Adrenal gland (tissue), 12 donors: Measurements from ENCODE around the gene PSMD2. TPM values are rescaled to one million over a fixed set of nuclear protein-coding genes. Genes with fewer than 3 reads are reported as not detected.

Experiments used
- DNase-seq, 7 donors: peaks; one replicate each; pipeline ENCODE4 v3.0.0-alpha.2; 2019 to 2020
- H3K27ac ChIP-seq, 5 donors: fragments of 200-600 bp; sonication (generic) in 4 of 5; 1 replicate in 3 of 5; 2 replicates in 2 of 5; pipeline versions ENCODE4 v1.5.1 to v1.8.0; 2016 to 2020; ENCODE audit warnings: mild to moderate bottlenecking in 1 of 5
- H3K27me3 ChIP-seq: fragments of 200-600 bp; 2 replicates; pipeline ENCODE4 v1.8.0; 2021
- H3K36me3 ChIP-seq, 2 donors: fragments of 200-600 bp; replicated peaks in 1 of 2; 1 replicate in 1 of 2; 2 replicates in 1 of 2; pipeline versions ENCODE4 v1.5.1 to v1.8.0; 2018 to 2022
- H3K4me1 ChIP-seq, 2 donors: fragments of 200-600 bp; replicated peaks in 1 of 2; 1 replicate in 1 of 2; 2 replicates in 1 of 2; pipeline versions ENCODE4 v1.5.1 to v1.8.0; 2018 to 2021
- H3K4me3 ChIP-seq, 4 donors: fragments of 200-600 bp; sonication (generic) in 3 of 4; one replicate each; pipeline ENCODE4 v1.5.1; 2016 to 2018
- H3K9me3 ChIP-seq, 3 donors: fragments of 200-600 bp; sonication (generic) in 1 of 3; replicated peaks in 1 of 3; 1 replicate in 2 of 3; 2 replicates in 1 of 3; pipeline versions ENCODE4 v1.5.1 to v1.8.0; 2016 to 2021
- POLR2A ChIP-seq, 2 donors: fragments of 450-650 bp; IDR thresholded peaks; one replicate each; pipeline ENCODE4 v1.6.1; 2017; ENCODE audit warnings: antibody characterized with exemption in 2 of 2, mild to moderate bottlenecking in 2 of 2, moderate library complexity in 1 of 2
- WGBS, 4 donors: extraction: QIAGEN DNeasy Blood & Tissue Kit in 2 of 4; methylation state at CpG; one replicate each; pipeline versions ENCODE4 v1.1.5 to v1.1.7; 2013 to 2017; 5-methylcytosine and 5-hydroxymethylcytosine counted together
- intact Hi-C, 2 donors: fragments of 100-400 bp; cut with DNase I; formaldehyde crosslinking; loops; one replicate each; pipeline versions ENCODE4 v1.14.1 to v1.15.0; 2022 to 2023
- polyA plus RNA-seq, 3 donors: library from polyadenylated mRNA; stranded (reverse); fragments of 200-250 nt in 2 of 3; fragments of 350-450 nt in 1 of 3; fragmentation: Illumina TruSeq in 1 of 3; extraction: RNeasy Lipid Tissue Mini Kit (QIAGEN cat#74804) in 1 of 3; gene quantifications; one replicate each; pipeline ENCODE4 v1.2.3, GENCODE V29; 2013 to 2014
- total RNA-seq, 9 donors: library from RNA; depleted of rRNA in 4 of 9; stranded (reverse); fragments of >200 nt in 4 of 9; fragments of 120-200 nt in 1 of 9; fragmentation: NEBNext Ultra II Directional in 1 of 9; extraction: Animal tissue kit (Norgen Biotek cat#: 25700) in 1 of 9; gene quantifications; one replicate each; pipeline versions ENCODE4 v1.1.0 to v1.2.4, GENCODE V29; 2013 to 2023
- TF ChIP-seq, protein P1 (sequence below), 6 experiments: fragments of 450-650 bp in 4 of 6; fragments of 200-600 bp in 2 of 6; sonication (generic) in 1 of 6; IDR thresholded peaks; 1 replicate in 5 of 6; 2 replicates in 1 of 6; pipeline versions ENCODE4 v1.5.1 to v1.8.0; 2016 to 2021; ENCODE audit warnings: antibody characterized with exemption in 6 of 6, mild to moderate bottlenecking in 2 of 6, moderate library complexity in 1 of 6
- donor health status: healthy with polysubstance abuse.
- donor health status: Bipolar disorder and iron deficiency.
- donor health status: DM: yes; HTN: yes; CAD: no.
- donor health status: DM: no; HTN: no; CAD: no.
- donor health status: DM: no; HTN: no; CAD: no.
- donor health status: DM: yes; HTN: yes; CAD: no.

The PSMD2 gene
- total and polyA plus RNA-seq, 12 donors = 65.1 to 412 (median 235) TPM

DNA sequence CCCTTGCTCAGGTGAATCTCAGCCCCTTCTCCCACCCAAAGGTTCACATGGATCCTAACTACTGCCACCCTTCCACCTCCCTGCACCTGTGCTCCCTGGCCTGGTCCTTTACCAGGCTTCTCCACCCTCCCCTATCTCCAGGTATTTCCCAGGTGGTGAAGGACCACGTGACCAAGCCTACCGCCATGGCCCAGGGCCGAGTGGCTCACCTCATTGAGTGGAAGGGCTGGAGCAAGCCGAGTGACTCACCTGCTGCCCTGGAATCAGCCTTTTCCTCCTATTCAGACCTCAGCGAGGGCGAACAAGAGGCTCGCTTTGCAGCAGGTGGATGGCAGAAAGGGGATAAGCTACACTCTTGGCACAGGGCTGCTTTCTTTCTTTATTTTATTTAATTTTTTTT lies 42.9 kb downstream of the PSMD2 start:
- Histone ChIP-seq H3K27me3 (no peaks in the 10 kb centered on the region), H3K36me3 (peaks cover 0 to 36% of the 10 kb centered on the region in 2 donors), H3K27ac (no peak overlapping the region), H3K4me3 (no peak overlapping the region), H3K9me3 (no peaks in the 10 kb centered on the region), H3K4me1 (peaks cover 12 to 29% of the 10 kb centered on the region in 2 donors)
- intact Hi-C loops = loop anchor here in 1 of 2 donors (5.0 kb wide), 1 partner anchor 35 kb away; no protein-coding TSS in a partner anchor
- no peak for TF ChIP-seq POLR2A (IDR thresholded peaks at IDR 0.05)
- TF ChIP-seq, protein P1, sequence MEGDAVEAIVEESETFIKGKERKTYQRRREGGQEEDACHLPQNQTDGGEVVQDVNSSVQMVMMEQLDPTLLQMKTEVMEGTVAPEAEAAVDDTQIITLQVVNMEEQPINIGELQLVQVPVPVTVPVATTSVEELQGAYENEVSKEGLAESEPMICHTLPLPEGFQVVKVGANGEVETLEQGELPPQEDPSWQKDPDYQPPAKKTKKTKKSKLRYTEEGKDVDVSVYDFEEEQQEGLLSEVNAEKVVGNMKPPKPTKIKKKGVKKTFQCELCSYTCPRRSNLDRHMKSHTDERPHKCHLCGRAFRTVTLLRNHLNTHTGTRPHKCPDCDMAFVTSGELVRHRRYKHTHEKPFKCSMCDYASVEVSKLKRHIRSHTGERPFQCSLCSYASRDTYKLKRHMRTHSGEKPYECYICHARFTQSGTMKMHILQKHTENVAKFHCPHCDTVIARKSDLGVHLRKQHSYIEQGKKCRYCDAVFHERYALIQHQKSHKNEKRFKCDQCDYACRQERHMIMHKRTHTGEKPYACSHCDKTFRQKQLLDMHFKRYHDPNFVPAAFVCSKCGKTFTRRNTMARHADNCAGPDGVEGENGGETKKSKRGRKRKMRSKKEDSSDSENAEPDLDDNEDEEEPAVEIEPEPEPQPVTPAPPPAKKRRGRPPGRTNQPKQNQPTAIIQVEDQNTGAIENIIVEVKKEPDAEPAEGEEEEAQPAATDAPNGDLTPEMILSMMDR (IDR thresholded peaks at IDR 0.05) = no peak
- WGBS, 4 donors = 72 to 86% (median 78%) methylated on average over 7 of the region's 7 CpGs
- DNase-seq = no peak

DNA sequence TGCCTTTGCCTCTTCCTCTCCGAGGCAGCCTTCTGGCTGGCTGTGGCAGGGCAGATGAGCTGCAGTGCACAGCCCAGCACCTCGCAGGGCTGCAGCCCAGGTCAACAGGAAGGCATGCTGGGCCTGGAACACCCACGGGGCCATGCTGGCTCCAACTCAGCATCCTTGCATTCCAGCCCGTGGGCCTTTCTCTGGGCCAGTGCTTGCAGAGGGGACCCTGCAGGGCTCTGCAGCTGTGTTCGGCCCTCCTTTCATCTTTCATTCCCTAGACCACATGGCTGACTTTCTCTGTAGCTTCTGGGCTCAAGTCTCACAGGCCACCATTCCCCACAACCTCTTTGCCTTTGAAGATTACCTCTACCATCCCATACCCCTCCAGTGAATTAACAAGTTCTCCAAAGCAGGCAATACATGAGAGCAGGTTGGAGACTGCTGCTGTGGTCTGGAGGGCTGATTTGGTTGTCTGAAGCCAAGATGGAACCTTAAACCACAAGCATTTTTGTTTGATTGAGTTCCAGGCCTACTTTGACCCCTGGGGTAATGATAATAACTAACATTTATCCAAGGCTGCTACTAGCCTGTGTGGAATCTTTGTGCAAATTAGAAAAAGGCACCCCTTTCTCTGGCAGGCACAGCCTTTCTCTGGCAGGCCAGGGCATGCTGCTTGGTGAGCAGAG lies 44.3 kb downstream of the PSMD2 start:
- no peak overlapping the region for H3K27ac ChIP-seq
- intact Hi-C loops = loop anchor here in 1 of 2 donors (5.0 kb wide), 1 partner anchor 36 kb away; no protein-coding TSS in a partner anchor
- 69 to 75% (median 71%) methylated on average over 4 to 5 of the region's 5 CpGs for WGBS, 4 donors
- H3K9me3 ChIP-seq = no peaks in the 10 kb centered on the region
- peaks cover 0 to 36% of the 10 kb centered on the region in 2 donors for H3K36me3 ChIP-seq
- peaks cover 6 to 15% of the 10 kb centered on the region in 2 donors for H3K4me1 ChIP-seq
- H3K4me3 ChIP-seq = no peak overlapping the region
- no peak for TF ChIP-seq POLR2A (IDR thresholded peaks at IDR 0.05)
- TF ChIP-seq, protein P1 (IDR thresholded peaks at IDR 0.05) = no peak
- DNase-seq = no peak
- no peaks in the 10 kb centered on the region for H3K27me3 ChIP-seq

DNA sequence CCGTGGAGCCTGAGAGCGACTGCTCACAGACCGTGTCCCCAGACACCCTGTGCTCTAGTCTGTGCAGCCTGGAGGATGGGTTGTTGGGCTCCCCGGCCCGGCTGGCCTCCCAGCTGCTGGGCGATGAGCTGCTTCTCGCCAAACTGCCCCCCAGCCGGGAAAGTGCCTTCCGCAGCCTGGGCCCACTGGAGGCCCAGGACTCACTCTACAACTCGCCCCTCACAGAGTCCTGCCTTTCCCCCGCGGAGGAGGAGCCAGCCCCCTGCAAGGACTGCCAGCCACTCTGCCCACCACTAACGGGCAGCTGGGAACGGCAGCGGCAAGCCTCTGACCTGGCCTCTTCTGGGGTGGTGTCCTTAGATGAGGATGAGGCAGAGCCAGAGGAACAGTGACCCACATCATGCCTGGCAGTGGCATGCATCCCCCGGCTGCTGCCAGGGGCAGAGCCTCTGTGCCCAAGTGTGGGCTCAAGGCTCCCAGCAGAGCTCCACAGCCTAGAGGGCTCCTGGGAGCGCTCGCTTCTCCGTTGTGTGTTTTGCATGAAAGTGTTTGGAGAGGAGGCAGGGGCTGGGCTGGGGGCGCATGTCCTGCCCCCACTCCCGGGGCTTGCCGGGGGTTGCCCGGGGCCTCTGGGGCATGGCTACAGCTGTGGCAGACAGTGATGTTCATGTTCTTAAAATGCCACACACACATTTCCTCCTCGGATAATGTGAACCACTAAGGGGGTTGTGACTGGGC lies 45.7 kb downstream of the PSMD2 start:
- DNase-seq = no peak
- intact Hi-C loops = loop anchor here in 1 of 2 donors (5.0 kb wide), 1 partner anchor 37 kb away; no protein-coding TSS in a partner anchor

More for the DNA sequence above, 45.7 kb downstream of the PSMD2 start:
- Histone ChIP-seq H3K4me3 (no peak overlapping the region), H3K9me3 (no peaks in the 10 kb centered on the region), H3K36me3 (peaks cover 0 to 36% of the 10 kb centered on the region in 2 donors), H3K27ac (peak overlapping the region in 4 of 5 donors; percentile 6 to 84 (median 59)), H3K27me3 (no peaks in the 10 kb centered on the region), H3K4me1 (peaks cover 6 to 15% of the 10 kb centered on the region in 2 donors)
- WGBS, 4 donors = 58 to 95% (median 71%) methylated on average over 8 to 24 of the region's 24 CpGs
- no peak for TF ChIP-seq POLR2A (IDR thresholded peaks at IDR 0.05)
- TF ChIP-seq, protein P1 (IDR thresholded peaks at IDR 0.05) = no peak
